Muscle layer of duodenum (tissue), 2 donors: ENCODE results near the gene PSMD5.

ENCODE experiments used
- H3K27ac ChIP-seq: one replicate; pipeline ENCODE4 v1.7.0; 2013; ENCODE audit warnings: mild to moderate bottlenecking, low read length
- H3K27me3 ChIP-seq: one replicate; pipeline ENCODE4 v1.7.0; 2013; ENCODE audit warnings: low read depth, mild to moderate bottlenecking, control low read depth, low read length
- H3K36me3 ChIP-seq, 2 donors: one replicate each; pipeline ENCODE4 v1.7.0; 2013; ENCODE audit warnings: low read length in 2 of 2, control low read depth in 1 of 2, mild to moderate bottlenecking in 1 of 2; ENCODE audit not compliant: insufficient read depth in 2 of 2, control insufficient read depth in 1 of 2
- H3K4me1 ChIP-seq, 2 donors: one replicate each; pipeline ENCODE4 v1.7.0; 2013; ENCODE audit warnings: low read length in 2 of 2, mild to moderate bottlenecking in 2 of 2, control low read depth in 1 of 2, moderate library complexity in 1 of 2; ENCODE audit not compliant: insufficient read depth in 2 of 2, control insufficient read depth in 1 of 2
- H3K4me3 ChIP-seq, 2 donors: one replicate each; pipeline ENCODE4 v1.7.0; 2013; ENCODE audit warnings: low read length in 2 of 2, low read depth in 1 of 2, mild to moderate bottlenecking in 1 of 2
- H3K9me3 ChIP-seq, 2 donors: one replicate each; pipeline ENCODE4 v1.7.0; 2013; ENCODE audit warnings: low read length in 2 of 2, control low read depth in 1 of 2, mild to moderate bottlenecking in 1 of 2; ENCODE audit not compliant: control insufficient read depth in 1 of 2
- donor health status: healthy.

The PSMD5 gene

DNA sequence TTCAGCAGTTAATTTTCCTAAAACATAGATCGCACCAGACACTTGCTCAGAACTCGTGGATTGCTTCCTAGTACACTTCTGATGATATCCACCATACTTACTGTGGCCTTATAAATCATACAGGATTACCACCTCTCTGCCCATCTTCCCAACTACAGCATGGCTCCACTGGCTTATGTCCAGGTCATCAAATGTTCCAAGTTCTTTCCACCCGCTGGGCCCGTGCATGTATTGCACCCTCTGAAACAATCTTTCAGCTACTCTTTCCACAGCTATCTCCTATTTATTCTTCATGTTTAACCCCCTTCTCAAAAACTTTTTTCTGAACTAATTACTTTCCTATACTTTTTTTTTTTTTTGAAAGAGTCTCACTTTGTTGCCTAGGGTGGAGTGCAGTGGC lies 68.0 kb downstream of the PSMD5 start:
- Histone ChIP-seq H3K36me3 (peaks cover 46 to 54% of the 10 kb centered on the region in 2 donors), H3K27ac (no peak overlapping the region), H3K4me3 (no peak overlapping the region), H3K4me1 (no peaks in the 10 kb centered on the region), H3K9me3 (no peaks in the 10 kb centered on the region), H3K27me3 (no peaks in the 10 kb centered on the region)

DNA sequence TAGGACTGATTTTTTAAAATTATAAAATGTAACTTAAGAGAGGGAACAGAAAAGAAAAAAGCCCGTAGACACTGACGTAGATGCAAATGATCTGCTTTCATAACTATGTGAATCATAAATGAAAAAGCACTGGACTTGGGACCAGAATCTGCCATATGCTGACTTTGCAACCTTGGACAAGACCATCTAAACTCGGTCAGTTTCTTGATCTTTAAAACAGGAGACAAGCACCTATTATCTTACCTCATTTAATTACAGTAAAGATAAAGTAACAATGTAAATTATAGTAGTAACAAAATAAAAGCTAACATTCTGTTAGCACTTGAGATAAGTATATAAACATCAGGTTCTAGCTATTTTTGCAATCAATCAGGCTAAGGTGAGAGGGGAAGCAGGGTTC lies 69.5 kb downstream of the PSMD5 start:
- peaks cover 48 to 55% of the 10 kb centered on the region in 2 donors for H3K36me3 ChIP-seq
- no peak overlapping the region for H3K4me3 ChIP-seq
- H3K27ac ChIP-seq = no peak overlapping the region
- no peaks in the 10 kb centered on the region for H3K4me1 ChIP-seq
- H3K27me3 ChIP-seq = no peaks in the 10 kb centered on the region
- no peaks in the 10 kb centered on the region for H3K9me3 ChIP-seq

DNA sequence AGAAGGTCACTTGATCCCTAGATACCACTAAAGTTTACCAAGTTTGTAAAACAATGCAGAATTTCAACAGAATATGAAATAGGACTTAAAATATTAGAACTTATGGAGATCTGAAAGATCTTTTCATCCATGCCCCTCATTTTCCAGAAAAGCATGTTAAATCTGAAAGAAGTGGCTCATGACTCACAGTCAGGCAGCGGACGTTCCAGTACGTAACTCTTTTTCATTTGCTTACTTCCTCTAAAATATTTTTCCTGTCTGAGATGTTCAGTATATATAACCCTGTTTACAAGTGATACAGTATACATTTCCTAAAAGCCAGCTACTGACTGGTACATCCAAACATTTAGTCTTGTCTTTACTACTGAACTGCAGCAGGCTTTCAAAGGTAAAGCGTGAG lies 71.8 kb downstream of the PSMD5 start:
- no peak overlapping the region for H3K4me3 ChIP-seq
- no peaks in the 10 kb centered on the region for H3K9me3 ChIP-seq
- no peaks in the 10 kb centered on the region for H3K4me1 ChIP-seq
- H3K27ac ChIP-seq = no peak overlapping the region
- H3K36me3 ChIP-seq = peaks cover 36 to 50% of the 10 kb centered on the region in 2 donors
- H3K27me3 ChIP-seq = no peaks in the 10 kb centered on the region

DNA sequence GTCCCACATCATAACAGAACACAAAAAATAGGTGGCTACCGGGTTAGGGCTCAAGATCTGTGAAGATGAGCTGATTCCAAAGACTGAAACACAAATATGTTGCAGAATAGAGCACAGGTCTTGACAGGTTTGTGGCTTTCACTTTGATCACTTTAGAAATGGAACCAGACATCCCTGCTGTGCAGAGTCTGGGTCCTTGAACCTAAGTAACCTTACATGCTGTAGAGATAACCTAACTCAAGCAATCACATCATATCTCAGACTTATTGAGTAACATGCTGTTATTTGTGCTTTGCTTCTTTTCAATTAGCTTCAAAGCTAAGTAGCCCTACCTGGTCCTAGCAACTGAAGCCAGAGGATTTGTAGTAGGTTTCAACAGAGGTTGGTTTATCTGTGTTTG lies 73.8 kb downstream of the PSMD5 start:
- no peaks in the 10 kb centered on the region for H3K4me1 ChIP-seq
- H3K27ac ChIP-seq = no peak overlapping the region
- peaks cover 38 to 55% of the 10 kb centered on the region in 2 donors for H3K36me3 ChIP-seq
- H3K27me3 ChIP-seq = no peaks in the 10 kb centered on the region
- H3K9me3 ChIP-seq = no peaks in the 10 kb centered on the region
- H3K4me3 ChIP-seq = no peak overlapping the region

DNA sequence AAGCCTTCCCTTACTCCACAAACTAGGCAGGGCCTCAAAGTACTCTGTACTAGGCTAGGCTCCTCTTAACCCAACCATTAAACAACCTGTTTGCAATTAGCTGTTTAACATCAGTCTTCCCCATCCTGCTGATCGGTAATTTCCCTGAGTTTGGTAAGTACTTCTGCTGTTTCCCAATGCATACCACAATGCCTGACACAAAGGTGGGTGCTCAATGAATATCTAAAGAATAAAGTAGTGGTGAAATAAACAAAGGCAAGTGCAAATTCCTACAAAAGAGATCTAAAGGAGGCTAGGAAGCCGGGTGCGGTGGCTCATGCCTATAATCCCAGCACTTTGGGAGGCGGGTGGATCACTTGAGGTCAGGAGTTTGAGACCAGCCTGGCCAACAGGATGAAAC lies 74.5 kb downstream of the PSMD5 start:
- Histone ChIP-seq H3K4me3 (no peak overlapping the region), H3K4me1 (no peaks in the 10 kb centered on the region), H3K9me3 (no peaks in the 10 kb centered on the region), H3K27ac (no peak overlapping the region), H3K36me3 (peaks cover 40 to 62% of the 10 kb centered on the region in 2 donors), H3K27me3 (no peaks in the 10 kb centered on the region)

DNA sequence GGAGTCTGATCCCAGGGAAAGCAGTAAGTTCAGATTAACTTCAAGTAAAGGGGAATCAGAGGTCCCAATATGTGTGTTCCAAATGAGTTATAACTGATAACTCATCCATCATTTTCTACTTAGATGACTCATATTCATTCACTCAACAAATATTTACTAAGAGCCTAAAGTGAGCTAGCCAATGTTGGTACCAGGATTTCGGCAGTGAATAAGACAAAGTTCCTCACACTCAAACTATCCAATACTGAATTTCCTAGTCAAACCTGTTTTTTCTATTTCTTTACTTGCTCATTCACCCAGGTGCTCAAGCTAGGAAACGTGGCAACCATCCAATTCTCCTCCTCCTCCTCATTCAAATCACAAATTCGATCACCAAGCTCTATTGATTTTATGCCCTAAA lies 75.3 kb downstream of the PSMD5 start:
- Histone ChIP-seq H3K36me3 (peaks cover 47 to 70% of the 10 kb centered on the region in 2 donors), H3K9me3 (no peaks in the 10 kb centered on the region), H3K27ac (no peak overlapping the region), H3K27me3 (no peaks in the 10 kb centered on the region), H3K4me1 (no peaks in the 10 kb centered on the region), H3K4me3 (no peak overlapping the region)
